ENCODE data around the gene IGFBP1.

IGFBP1 gene

GRCh38 chr7:45876519-45876918, 11.8 kb upstream of the IGFBP1 start:
- no peak for TF ChIP-seq CTCF (IDR thresholded peaks at IDR 0.05; ENCODE audit: low read depth, low read length, missing control alignments)
- no peak overlapping the region for H3K4me3 ChIP-seq (replicated peaks; ENCODE audit: low read depth, low read length)
- DNase-seq (ENCODE audit: extremely low read depth, low read depth), result no peak

- TF ChIP-seq CTCF (IDR thresholded peaks at IDR 0.05; ENCODE audit: low read depth, low read length, missing control alignments), result no peak
- H3K4me3 ChIP-seq (replicated peaks; ENCODE audit: low read depth, low read length), result no peak overlapping the region
- no peak for DNase-seq (ENCODE audit: extremely low read depth, low read depth)
These were observed 9.7 kb upstream of the IGFBP1 start for GRCh38 chr7:45878457-45879144.

GRCh38 chr7:45880433-45880860, 7.8 kb upstream of the IGFBP1 start:
- no peak overlapping the region for H3K4me3 ChIP-seq (replicated peaks; ENCODE audit: low read depth, low read length)
- no peak for TF ChIP-seq CTCF (IDR thresholded peaks at IDR 0.05; ENCODE audit: low read depth, low read length, missing control alignments)
- no peak for DNase-seq (ENCODE audit: extremely low read depth, low read depth)

- no peak for TF ChIP-seq CTCF (IDR thresholded peaks at IDR 0.05; ENCODE audit: low read depth, low read length, missing control alignments)
- DNase-seq (ENCODE audit: extremely low read depth, low read depth), result no peak
- H3K4me3 ChIP-seq (replicated peaks; ENCODE audit: low read depth, low read length), result no peak overlapping the region
These were observed 7.0 kb upstream of the IGFBP1 start for GRCh38 chr7:45881280-45881758.

- TF ChIP-seq CTCF (IDR thresholded peaks at IDR 0.05; ENCODE audit: low read depth, low read length, missing control alignments), result no peak
- no peak for DNase-seq (ENCODE audit: extremely low read depth, low read depth)
- no peak overlapping the region for H3K4me3 ChIP-seq (replicated peaks; ENCODE audit: low read depth, low read length)
These were observed 6.4 kb upstream of the IGFBP1 start for GRCh38 chr7:45881759-45882464.

GRCh38 chr7:45882465-45882810, 5.8 kb upstream of the IGFBP1 start:
- no peak for TF ChIP-seq CTCF (IDR thresholded peaks at IDR 0.05; ENCODE audit: low read depth, low read length, missing control alignments)
- no peak overlapping the region for H3K4me3 ChIP-seq (replicated peaks; ENCODE audit: low read depth, low read length)
- DNase-seq (ENCODE audit: extremely low read depth, low read depth), result no peak

Measured in HFF-Myc (cell line).